ENCODE data around the gene TCAF1.

DNA sequence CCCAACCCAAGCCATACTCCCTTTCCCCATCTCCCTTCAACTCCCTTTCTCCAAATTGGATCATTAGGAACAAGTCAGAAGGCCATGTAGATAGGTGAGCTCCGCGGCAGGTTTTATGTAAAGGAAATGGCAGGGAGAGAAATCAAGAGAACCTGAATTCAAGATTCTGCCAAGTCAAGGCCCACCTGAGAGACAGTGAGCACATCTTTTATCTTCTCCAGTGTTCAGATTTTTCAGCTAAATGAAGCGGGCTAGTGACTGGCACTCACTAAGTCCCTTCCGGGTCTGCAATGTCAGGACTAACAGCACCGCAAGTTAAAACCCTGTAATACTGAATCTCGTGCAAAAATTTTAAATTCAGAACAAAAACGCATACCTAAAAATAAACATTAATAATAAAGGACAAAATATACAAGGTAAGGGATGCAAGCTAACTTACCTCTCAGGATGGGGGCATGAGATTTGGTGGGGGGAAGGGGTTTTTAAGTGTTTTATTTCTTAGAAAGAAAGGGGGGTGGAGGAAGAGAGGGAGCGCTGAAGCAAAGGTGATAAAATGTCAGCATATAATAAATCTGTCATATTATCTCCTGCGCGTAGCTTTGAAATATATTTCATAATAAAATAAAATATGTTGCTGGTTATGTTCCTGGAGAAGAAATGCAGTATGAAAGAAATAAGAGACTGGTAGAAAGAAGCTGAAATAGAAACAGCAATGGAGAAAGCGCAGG is 17.6 kb downstream of the TCAF1 start:
- TF ChIP-seq, protein P1, sequence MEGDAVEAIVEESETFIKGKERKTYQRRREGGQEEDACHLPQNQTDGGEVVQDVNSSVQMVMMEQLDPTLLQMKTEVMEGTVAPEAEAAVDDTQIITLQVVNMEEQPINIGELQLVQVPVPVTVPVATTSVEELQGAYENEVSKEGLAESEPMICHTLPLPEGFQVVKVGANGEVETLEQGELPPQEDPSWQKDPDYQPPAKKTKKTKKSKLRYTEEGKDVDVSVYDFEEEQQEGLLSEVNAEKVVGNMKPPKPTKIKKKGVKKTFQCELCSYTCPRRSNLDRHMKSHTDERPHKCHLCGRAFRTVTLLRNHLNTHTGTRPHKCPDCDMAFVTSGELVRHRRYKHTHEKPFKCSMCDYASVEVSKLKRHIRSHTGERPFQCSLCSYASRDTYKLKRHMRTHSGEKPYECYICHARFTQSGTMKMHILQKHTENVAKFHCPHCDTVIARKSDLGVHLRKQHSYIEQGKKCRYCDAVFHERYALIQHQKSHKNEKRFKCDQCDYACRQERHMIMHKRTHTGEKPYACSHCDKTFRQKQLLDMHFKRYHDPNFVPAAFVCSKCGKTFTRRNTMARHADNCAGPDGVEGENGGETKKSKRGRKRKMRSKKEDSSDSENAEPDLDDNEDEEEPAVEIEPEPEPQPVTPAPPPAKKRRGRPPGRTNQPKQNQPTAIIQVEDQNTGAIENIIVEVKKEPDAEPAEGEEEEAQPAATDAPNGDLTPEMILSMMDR (IDR thresholded peaks at IDR 0.05), result no peak
- TF ChIP-seq POLR2A (IDR thresholded peaks at IDR 0.05), result no peak
- TF ChIP-seq EP300 (IDR thresholded peaks at IDR 0.05), result no peak

All from ovary (tissue), 3 donors.